GM06990 (cell line): ENCODE results near the gene KCNJ6.
"Not testable (repeated sequence)": the region's sequence is repeated elsewhere in the genome, so short reads cannot be mapped to it uniquely, and the experiment has no call there.

Source experiments
- DNase-seq: peaks from one replicate; pipeline ENCODE4 v3.0.0-alpha.2; 2011; ENCODE audit not compliant: insufficient read length; ENCODE audit errors: extremely low read depth
- H3K27me3 ChIP-seq: replicated peaks from 2 replicates; pipeline ENCODE4 v1.6.0; 2011; ENCODE audit warnings: low read length; ENCODE audit not compliant: control insufficient read depth, insufficient read depth
- H3K36me3 ChIP-seq: 2 replicates; pipeline ENCODE4 v1.5.1; 2011; ENCODE audit warnings: low read length; ENCODE audit not compliant: control insufficient read depth, insufficient read depth
- H3K4me3 ChIP-seq: replicated peaks from 2 replicates; pipeline ENCODE4 v1.5.1; 2011; ENCODE audit warnings: low read depth, mild to moderate bottlenecking, control low read depth, low read length
- CTCF ChIP-seq: IDR thresholded peaks from 2 replicates; pipeline ENCODE4 v1.5.1; 2011; ENCODE audit warnings: low read length, control low read depth, mild to moderate bottlenecking, inconsistent platforms; ENCODE audit not compliant: insufficient read depth, poor library complexity, severe bottlenecking

The KCNJ6 gene

GRCh38 chr21:37732927-37733326 lies 183.3 kb downstream of the KCNJ6 start:
- no peaks in the 10 kb centered on the region; the same call in 1 of the 2 replicates for H3K27me3 ChIP-seq
- DNase-seq: no peak
- H3K4me3 ChIP-seq: no peak overlapping the region
- H3K36me3 ChIP-seq: no peaks in the 10 kb centered on the region
- TF ChIP-seq CTCF: no peak

- Histone ChIP-seq H3K4me3 (no peak overlapping the region), H3K27me3 (peaks cover 1% of the 10 kb centered on the region), H3K36me3 (no peaks in the 10 kb centered on the region)
- DNase-seq: no peak
- no peak for TF ChIP-seq CTCF
Measured at GRCh38 chr21:37724201-37724600, 192.1 kb downstream of the KCNJ6 start.

- TF ChIP-seq CTCF: no peak
Measured at GRCh38 chr21:37717534-37717933, 198.7 kb downstream of the KCNJ6 start.

GRCh38 chr21:37712569-37712934 lies 203.7 kb downstream of the KCNJ6 start:
- not testable (repeated sequence) for DNase-seq, H3K36me3 ChIP-seq, H3K4me3 ChIP-seq, H3K27me3 ChIP-seq

More at GRCh38 chr21:37717534-37717933, 198.7 kb downstream of the KCNJ6 start:
- Histone ChIP-seq H3K36me3 (no peaks in the 10 kb centered on the region), H3K4me3 (no peak overlapping the region), H3K27me3 (peaks cover 1% of the 10 kb centered on the region)
- DNase-seq: no peak

GRCh38 chr21:37711836-37712568 lies 204.3 kb downstream of the KCNJ6 start:
- Histone ChIP-seq H3K36me3 (no peaks in the 10 kb centered on the region), H3K27me3 (no peaks in the 10 kb centered on the region), H3K4me3 (no peak overlapping the region)
- TF ChIP-seq CTCF: peak; percentile 95
- DNase-seq: no peak

- DNase-seq: no peak
- TF ChIP-seq CTCF: no peak
- Histone ChIP-seq H3K27me3 (no peaks in the 10 kb centered on the region), H3K4me3 (no peak overlapping the region), H3K36me3 (no peaks in the 10 kb centered on the region)
Measured at GRCh38 chr21:37711286-37711829, 204.9 kb downstream of the KCNJ6 start.
